ENCODE results near the gene FAM221A.
"Not testable (repeated sequence)": the region's sequence is repeated elsewhere in the genome, so short reads cannot be mapped to it uniquely, and the experiment has no call there.

The FAM221A gene

DNA sequence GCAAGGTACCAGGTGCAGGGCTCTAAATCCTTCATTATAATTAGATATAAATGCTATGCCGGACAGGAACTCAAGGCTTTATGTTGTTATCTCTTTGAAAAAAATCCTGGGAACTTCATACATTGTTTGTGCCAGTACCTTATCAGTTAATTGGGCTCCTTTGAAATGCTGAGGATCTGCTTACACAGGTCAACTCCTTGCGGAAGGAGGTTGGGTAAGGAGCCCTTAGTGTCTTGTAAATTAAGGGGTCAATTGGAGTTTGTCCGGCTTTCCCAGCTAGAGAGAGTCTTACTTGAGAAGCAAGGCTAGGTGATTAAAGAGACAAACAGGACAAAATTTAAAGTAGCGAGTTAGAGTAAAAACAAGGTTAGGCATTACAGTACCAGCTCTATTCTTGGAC lies 44.1 kb downstream of the FAM221A start:
- not testable (repeated sequence) for H3K27me3 ChIP-seq (ENCODE audit: control insufficient read depth in 3 of 3, insufficient read depth in 3 of 3, low read depth in 1 of 3, low read length in 3 of 3); H4K8ac ChIP-seq (ENCODE audit: low read depth, low read length); H2AFZ ChIP-seq (ENCODE audit: low read length); H3K14ac ChIP-seq (ENCODE audit: low read length); H4K91ac ChIP-seq (ENCODE audit: low read depth, low read length, poor library complexity); H3K4me2 ChIP-seq (ENCODE audit: insufficient read depth, low read length, poor library complexity, severe bottlenecking); H3K79me1 ChIP-seq (ENCODE audit: low read depth, low read length); H2BK120ac ChIP-seq (ENCODE audit: low read depth, low read length); H3K4ac ChIP-seq (ENCODE audit: low read length); H2AK5ac ChIP-seq (ENCODE audit: low read depth, low read length); H3K4me3 ChIP-seq (ENCODE audit: low read length in 2 of 2); H3K23ac ChIP-seq (ENCODE audit: low read depth, low read length, poor library complexity); H3K18ac ChIP-seq (ENCODE audit: low read length); DNase-seq (ENCODE audit: low spot score); H3K27ac ChIP-seq (replicated peaks; ENCODE audit: low read length); H2BK12ac ChIP-seq (ENCODE audit: low read length); H3K9ac ChIP-seq (ENCODE audit: low read depth, low read length, poor library complexity); H3K4me1 ChIP-seq (ENCODE audit: control insufficient read depth in 2 of 2, insufficient read depth in 1 of 2, low read depth in 1 of 2, low read length in 2 of 2); H3K9me3 ChIP-seq (replicated peaks in 1 of 2; ENCODE audit: control insufficient read depth in 2 of 2, insufficient read depth in 1 of 2, low read depth in 1 of 2, low read length in 2 of 2); H2BK5ac ChIP-seq (ENCODE audit: low read length); H3K36me3 ChIP-seq (replicated peaks in 1 of 2; ENCODE audit: control insufficient read depth in 2 of 2, insufficient read depth in 2 of 2, low read length in 2 of 2); H2BK15ac ChIP-seq (ENCODE audit: low read length)
- WGBS, 2 donors (ENCODE audit: extremely low coverage in 2 of 2, insufficient read length in 2 of 2, insufficient replicate concordance in 1 of 2), result no CpG with 5 or more reads among the region's 4 CpGs

DNA sequence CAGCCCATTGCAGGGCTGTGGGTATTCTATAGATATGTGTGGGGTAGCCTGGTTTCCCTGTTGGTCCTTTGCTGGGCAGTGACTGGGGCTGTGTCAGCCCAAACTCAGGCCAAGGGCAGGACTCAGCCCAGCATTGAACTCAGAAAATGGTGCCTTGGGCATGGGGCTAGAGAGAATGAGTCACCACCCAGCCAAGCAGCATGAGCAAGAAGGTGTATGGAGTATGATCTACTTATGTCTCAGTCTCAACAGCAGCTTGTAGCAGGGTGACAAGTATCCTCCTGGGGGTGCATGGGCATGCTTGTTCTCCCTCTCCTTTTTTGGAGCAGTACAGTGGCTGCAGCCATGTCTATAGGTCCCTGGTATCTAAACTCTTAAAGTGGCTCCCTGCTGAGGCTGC lies 62.1 kb downstream of the FAM221A start:
- H2BK120ac ChIP-seq (ENCODE audit: low read depth, low read length), result no peak overlapping the region
- no peaks in the 10 kb centered on the region for H3K79me1 ChIP-seq (ENCODE audit: low read depth, low read length)
- H4K8ac ChIP-seq (ENCODE audit: low read depth, low read length), result no peak overlapping the region
- DNase-seq (ENCODE audit: low spot score), result no peak
- no peak overlapping the region for H3K27ac ChIP-seq (replicated peaks; ENCODE audit: low read length)
- H3K9me3 ChIP-seq (replicated peaks in 1 of 2; ENCODE audit: control insufficient read depth in 2 of 2, insufficient read depth in 1 of 2, low read depth in 1 of 2, low read length in 2 of 2), result peaks cover 6 to 14% of the 10 kb centered on the region in 2 donors
- no peak overlapping the region for H3K14ac ChIP-seq (ENCODE audit: low read length)
- H3K18ac ChIP-seq (ENCODE audit: low read length), result no peak overlapping the region
- no peak overlapping the region for H2AK5ac ChIP-seq (ENCODE audit: low read depth, low read length)
- no peak overlapping the region for H3K4me3 ChIP-seq (ENCODE audit: low read length in 2 of 2)
- no peaks in the 10 kb centered on the region for H3K36me3 ChIP-seq (replicated peaks in 1 of 2; ENCODE audit: control insufficient read depth in 2 of 2, insufficient read depth in 2 of 2, low read length in 2 of 2)
- H3K27me3 ChIP-seq (ENCODE audit: control insufficient read depth in 3 of 3, insufficient read depth in 3 of 3, low read depth in 1 of 3, low read length in 3 of 3), result peaks cover 0 to 3% (median 0%) of the 10 kb centered on the region in 3 experiments
- no peak overlapping the region for H3K4me2 ChIP-seq (ENCODE audit: insufficient read depth, low read length, poor library complexity, severe bottlenecking)
- no peak overlapping the region for H2BK15ac ChIP-seq (ENCODE audit: low read length)
- no peaks in the 10 kb centered on the region for H3K4me1 ChIP-seq (ENCODE audit: control insufficient read depth in 2 of 2, insufficient read depth in 1 of 2, low read depth in 1 of 2, low read length in 2 of 2)
- no peak overlapping the region for H3K4ac ChIP-seq (ENCODE audit: low read length)
- no peak overlapping the region for H2AFZ ChIP-seq (ENCODE audit: low read length)
- no peak overlapping the region for H3K23ac ChIP-seq (ENCODE audit: low read depth, low read length, poor library complexity)
- no peak overlapping the region for H2BK12ac ChIP-seq (ENCODE audit: low read length)
- H4K91ac ChIP-seq (ENCODE audit: low read depth, low read length, poor library complexity), result no peak overlapping the region
- H2BK5ac ChIP-seq (ENCODE audit: low read length), result no peak overlapping the region
- H3K9ac ChIP-seq (ENCODE audit: low read depth, low read length, poor library complexity), result no peak overlapping the region

DNA sequence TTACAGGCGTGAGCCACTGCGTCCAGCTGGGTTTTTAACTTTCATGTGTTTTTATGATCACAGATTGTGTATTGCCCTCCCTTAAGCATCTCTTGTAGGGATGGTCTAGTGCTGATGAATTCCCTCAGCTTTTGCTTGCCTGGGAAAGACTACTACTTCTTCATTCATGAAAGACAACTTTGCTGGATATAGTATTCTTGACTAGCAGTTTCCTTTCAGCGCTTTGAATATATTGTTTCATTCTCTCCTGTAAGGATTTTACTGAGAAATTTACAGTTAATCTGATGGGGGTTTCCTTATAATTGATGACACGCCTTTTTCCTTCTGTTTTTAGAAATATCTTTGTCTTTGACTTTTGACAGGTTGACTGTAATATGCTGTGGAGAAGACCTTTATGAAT lies 63.2 kb downstream of the FAM221A start:
- Histone ChIP-seq H3K9ac (ENCODE audit: low read depth, low read length, poor library complexity) (no peak overlapping the region), H3K27me3 (ENCODE audit: control insufficient read depth in 3 of 3, insufficient read depth in 3 of 3, low read depth in 1 of 3, low read length in 3 of 3) (peaks cover 0 to 3% (median 0%) of the 10 kb centered on the region in 3 experiments), H3K18ac (ENCODE audit: low read length) (no peak overlapping the region), H3K14ac (ENCODE audit: low read length) (no peak overlapping the region), H3K9me3 (replicated peaks in 1 of 2; ENCODE audit: control insufficient read depth in 2 of 2, insufficient read depth in 1 of 2, low read depth in 1 of 2, low read length in 2 of 2) (peaks cover 6 to 14% of the 10 kb centered on the region in 2 donors), H3K4ac (ENCODE audit: low read length) (no peak overlapping the region), H3K4me3 (ENCODE audit: low read length in 2 of 2) (no peak overlapping the region), H2AFZ (ENCODE audit: low read length) (no peak overlapping the region), H3K23ac (ENCODE audit: low read depth, low read length, poor library complexity) (no peak overlapping the region), H3K27ac (replicated peaks; ENCODE audit: low read length) (no peak overlapping the region), H2BK5ac (ENCODE audit: low read length) (no peak overlapping the region), H2BK12ac (ENCODE audit: low read length) (no peak overlapping the region), H3K4me2 (ENCODE audit: insufficient read depth, low read length, poor library complexity, severe bottlenecking) (no peak overlapping the region), H3K36me3 (replicated peaks in 1 of 2; ENCODE audit: control insufficient read depth in 2 of 2, insufficient read depth in 2 of 2, low read length in 2 of 2) (no peaks in the 10 kb centered on the region), H4K91ac (ENCODE audit: low read depth, low read length, poor library complexity) (no peak overlapping the region), H4K8ac (ENCODE audit: low read depth, low read length) (no peak overlapping the region), H2AK5ac (ENCODE audit: low read depth, low read length) (no peak overlapping the region), H2BK15ac (ENCODE audit: low read length) (no peak overlapping the region), H2BK120ac (ENCODE audit: low read depth, low read length) (no peak overlapping the region), H3K79me1 (ENCODE audit: low read depth, low read length) (no peaks in the 10 kb centered on the region), H3K4me1 (ENCODE audit: control insufficient read depth in 2 of 2, insufficient read depth in 1 of 2, low read depth in 1 of 2, low read length in 2 of 2) (no peaks in the 10 kb centered on the region)
- DNase-seq (ENCODE audit: low spot score), result no peak
- no CpG with 5 or more reads among the region's 4 CpGs for WGBS, 2 donors (ENCODE audit: extremely low coverage in 2 of 2, insufficient read length in 2 of 2, insufficient replicate concordance in 1 of 2)

DNA sequence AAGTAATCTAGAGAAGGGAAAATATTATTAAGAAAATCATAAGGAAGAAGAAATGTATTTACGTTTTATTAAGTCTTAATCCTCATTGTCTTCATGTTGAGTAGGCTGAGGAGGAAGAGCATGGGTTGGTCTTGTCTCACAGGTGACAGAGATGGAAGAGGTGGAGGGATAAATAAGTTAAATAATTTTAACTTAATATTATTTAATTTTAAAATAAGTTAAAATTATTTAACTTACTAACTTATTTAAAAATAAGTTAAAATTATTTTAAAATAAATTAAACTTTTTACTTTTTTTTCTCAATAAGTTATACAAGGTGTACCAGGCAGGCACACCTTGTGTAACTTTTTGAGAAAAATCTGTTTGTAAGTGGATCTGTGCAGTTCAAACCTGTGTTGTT lies 66.6 kb downstream of the FAM221A start:
- no peak overlapping the region for H2BK12ac ChIP-seq (ENCODE audit: low read length)
- WGBS, 2 donors (ENCODE audit: extremely low coverage in 2 of 2, insufficient read length in 2 of 2, insufficient replicate concordance in 1 of 2), result no CpG with 5 or more reads among the region's 1 CpG
- H3K27me3 ChIP-seq (ENCODE audit: control insufficient read depth in 3 of 3, insufficient read depth in 3 of 3, low read depth in 1 of 3, low read length in 3 of 3), result peaks cover 0 to 3% (median 0%) of the 10 kb centered on the region in 3 experiments
- no peaks in the 10 kb centered on the region for H3K4me1 ChIP-seq (ENCODE audit: control insufficient read depth in 2 of 2, insufficient read depth in 1 of 2, low read depth in 1 of 2, low read length in 2 of 2)
- H3K23ac ChIP-seq (ENCODE audit: low read depth, low read length, poor library complexity), result no peak overlapping the region
- H3K4me2 ChIP-seq (ENCODE audit: insufficient read depth, low read length, poor library complexity, severe bottlenecking), result no peak overlapping the region
- no peak overlapping the region for H2AFZ ChIP-seq (ENCODE audit: low read length)
- no peak overlapping the region for H3K4me3 ChIP-seq (ENCODE audit: low read length in 2 of 2)
- no peak overlapping the region for H4K8ac ChIP-seq (ENCODE audit: low read depth, low read length)
- H2BK120ac ChIP-seq (ENCODE audit: low read depth, low read length), result no peak overlapping the region
- no peak overlapping the region for H3K14ac ChIP-seq (ENCODE audit: low read length)
- H3K79me1 ChIP-seq (ENCODE audit: low read depth, low read length), result no peaks in the 10 kb centered on the region
- H3K9me3 ChIP-seq (replicated peaks in 1 of 2; ENCODE audit: control insufficient read depth in 2 of 2, insufficient read depth in 1 of 2, low read depth in 1 of 2, low read length in 2 of 2), result peaks cover 6 to 14% of the 10 kb centered on the region in 2 donors
- H3K18ac ChIP-seq (ENCODE audit: low read length), result no peak overlapping the region
- no peak for DNase-seq (ENCODE audit: low spot score)
- H2AK5ac ChIP-seq (ENCODE audit: low read depth, low read length), result no peak overlapping the region
- no peak overlapping the region for H3K9ac ChIP-seq (ENCODE audit: low read depth, low read length, poor library complexity)
- no peak overlapping the region for H3K4ac ChIP-seq (ENCODE audit: low read length)
- no peak overlapping the region for H2BK15ac ChIP-seq (ENCODE audit: low read length)
- no peak overlapping the region for H2BK5ac ChIP-seq (ENCODE audit: low read length)
- H3K27ac ChIP-seq (replicated peaks; ENCODE audit: low read length), result no peak overlapping the region
- no peak overlapping the region for H4K91ac ChIP-seq (ENCODE audit: low read depth, low read length, poor library complexity)
- no peaks in the 10 kb centered on the region for H3K36me3 ChIP-seq (replicated peaks in 1 of 2; ENCODE audit: control insufficient read depth in 2 of 2, insufficient read depth in 2 of 2, low read length in 2 of 2)
